ENCODE data around the gene SERAC1.

SERAC1 gene

GRCh38 chr6:158122048-158122447, 46.0 kb downstream of the SERAC1 start:
- DNase-seq, result no peak

DNA sequence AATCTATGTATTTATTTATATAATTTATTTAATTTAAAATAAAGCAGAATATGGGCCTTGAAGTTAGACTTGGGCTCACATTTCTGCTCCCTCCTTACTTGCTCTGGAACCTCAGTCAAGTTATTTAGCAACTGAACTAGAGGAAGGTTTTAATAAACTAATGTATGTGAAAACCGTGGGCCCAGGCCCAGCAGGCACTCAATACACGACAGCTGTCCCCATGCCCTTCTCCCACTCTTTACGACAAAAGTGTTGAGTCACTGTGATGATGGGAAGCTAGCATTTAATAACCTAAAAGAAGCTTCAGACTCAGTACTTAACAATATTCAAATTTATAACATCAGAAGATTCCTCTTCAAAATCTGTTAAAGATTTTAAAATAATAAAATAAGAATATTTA, 46.7 kb downstream of the SERAC1 start:
- DNase-seq, result no peak

DNA sequence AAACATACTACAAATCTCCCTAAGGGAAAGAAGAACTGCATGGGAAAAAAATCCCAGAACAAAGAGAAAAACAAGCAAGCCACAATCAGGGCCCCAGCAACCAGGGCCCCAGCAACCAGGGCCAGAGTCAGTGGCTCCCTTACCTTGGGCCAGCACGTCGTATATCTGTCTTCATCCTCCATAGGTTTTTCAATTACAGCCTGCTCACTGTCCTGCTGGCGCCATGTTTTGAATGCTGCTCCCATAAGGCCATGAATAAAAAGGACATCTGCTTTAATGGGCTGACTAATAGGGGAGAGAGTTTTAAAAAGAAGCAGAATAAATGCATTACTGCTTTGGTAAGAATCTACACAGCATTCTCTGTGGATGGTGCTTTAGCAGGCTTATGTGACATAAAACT, 49.2 kb downstream of the SERAC1 start:
- no peak for DNase-seq

GRCh38 chr6:158115508-158115907, 52.6 kb downstream of the SERAC1 start:
- DNase-seq, result no peak

DNA sequence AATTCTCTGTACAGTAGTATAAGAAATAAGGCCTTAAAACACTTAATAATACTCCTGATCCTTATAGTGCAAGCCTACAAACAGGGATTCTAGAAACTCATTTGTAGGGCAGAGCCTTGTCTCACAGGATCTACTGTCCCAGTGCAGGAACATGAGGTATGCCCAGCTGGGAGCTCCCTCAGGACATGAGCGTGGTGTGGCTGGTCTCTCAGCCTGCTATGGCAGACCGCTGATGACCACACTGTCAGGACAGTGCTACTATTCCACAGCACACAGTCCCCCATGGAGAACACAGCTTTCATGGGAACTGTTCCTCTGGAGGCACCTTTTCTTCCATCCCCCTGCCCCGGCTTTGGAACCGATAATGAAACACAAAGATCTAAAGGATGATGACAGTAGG, 53.0 kb downstream of the SERAC1 start:
- no peak for DNase-seq

GRCh38 chr6:158113802-158114201, 54.3 kb downstream of the SERAC1 start:
- no peak for DNase-seq

DNA sequence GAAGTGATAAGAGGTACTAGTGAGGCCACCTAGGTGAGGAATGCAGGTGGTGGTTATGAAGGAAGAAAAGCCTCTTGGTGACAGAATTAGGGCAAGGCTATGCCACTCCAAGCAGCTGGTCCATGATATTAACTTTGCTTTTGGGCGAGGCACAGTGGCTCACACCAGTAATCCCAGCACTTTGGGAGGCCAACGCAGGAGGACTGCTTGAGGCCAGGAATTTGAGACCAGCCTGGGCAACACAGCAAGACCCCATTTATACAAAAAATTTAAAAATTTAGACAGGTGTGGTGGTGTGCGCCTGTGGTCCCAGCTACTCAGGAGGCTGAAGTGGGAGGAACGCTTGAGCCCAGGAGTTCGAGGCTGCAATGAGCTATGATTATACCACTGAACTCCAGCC, 56.1 kb downstream of the SERAC1 start:
- no peak for DNase-seq

GRCh38 chr6:158110986-158111385, 57.1 kb downstream of the SERAC1 start:
- DNase-seq, result no peak

GRCh38 chr6:158109748-158110147, 58.3 kb downstream of the SERAC1 start:
- DNase-seq, result peak; percentile 37

DNA sequence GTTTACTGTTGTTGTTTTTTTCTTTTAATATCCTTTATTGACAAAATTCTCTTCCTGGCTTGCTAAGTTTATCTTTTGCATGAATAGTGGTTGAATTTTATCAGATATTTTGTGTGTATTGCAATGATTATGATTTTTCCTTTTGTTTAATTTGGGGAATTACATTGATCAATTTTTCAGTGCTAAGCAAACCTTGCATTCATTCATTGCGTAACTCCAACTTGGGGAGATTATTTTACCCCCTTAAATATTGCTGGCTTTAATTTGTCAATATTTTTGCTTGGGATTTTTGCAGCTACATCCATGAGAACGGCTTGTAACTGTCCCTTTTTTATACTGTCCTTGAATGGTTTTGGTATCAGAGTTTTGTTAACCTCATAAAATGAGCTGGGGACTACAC, 63.4 kb downstream of the SERAC1 start:
- DNase-seq, result no peak

- DNase-seq, result no peak
Measured at GRCh38 chr6:158103228-158103627, 64.8 kb downstream of the SERAC1 start.

- no peak for DNase-seq
Measured at GRCh38 chr6:158095671-158096070, 72.4 kb downstream of the SERAC1 start.

DNA sequence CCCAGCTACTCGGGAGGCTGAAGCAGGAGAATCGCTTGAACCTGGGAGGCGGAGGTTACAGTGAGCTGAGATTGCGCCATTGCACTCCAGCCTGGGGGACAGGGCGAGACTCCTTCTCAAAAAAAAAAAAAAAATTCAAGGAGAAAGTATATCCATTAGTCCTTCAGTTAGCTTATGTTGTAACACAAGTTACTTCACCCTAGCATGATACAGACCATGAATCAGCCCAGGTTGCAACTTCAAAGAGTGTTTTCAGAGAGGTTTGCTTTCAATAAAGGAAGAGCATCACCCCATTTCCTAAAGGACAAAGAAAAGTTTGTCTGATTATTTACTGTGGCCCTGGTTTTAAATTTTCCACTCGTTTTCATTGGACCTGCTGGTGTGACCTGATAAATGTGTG, 73.0 kb downstream of the SERAC1 start:
- DNase-seq, result no peak

DNA sequence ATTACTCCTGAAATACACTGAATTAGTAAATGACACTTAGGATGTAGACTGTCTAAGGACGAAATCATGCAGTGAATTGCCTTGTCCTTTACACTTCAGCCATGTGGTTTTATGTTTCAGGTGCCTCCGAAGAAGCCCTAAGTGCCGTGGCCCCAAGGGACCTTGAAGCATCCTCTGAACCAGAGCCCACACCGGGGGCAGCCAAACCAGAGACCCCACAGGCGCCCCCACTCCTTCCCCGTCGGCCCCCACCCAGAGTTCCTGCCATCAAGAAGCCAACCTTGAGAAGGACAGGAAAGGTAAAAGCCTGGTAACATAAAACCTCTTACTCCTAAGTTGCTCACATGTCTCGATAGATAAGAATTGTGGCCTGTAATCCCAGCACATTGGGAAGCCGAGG, 75.3 kb downstream of the SERAC1 start:
- no peak for DNase-seq

GRCh38 chr6:158087224-158087867, 80.7 kb downstream of the SERAC1 start:
- DNase-seq, result no peak

DNA sequence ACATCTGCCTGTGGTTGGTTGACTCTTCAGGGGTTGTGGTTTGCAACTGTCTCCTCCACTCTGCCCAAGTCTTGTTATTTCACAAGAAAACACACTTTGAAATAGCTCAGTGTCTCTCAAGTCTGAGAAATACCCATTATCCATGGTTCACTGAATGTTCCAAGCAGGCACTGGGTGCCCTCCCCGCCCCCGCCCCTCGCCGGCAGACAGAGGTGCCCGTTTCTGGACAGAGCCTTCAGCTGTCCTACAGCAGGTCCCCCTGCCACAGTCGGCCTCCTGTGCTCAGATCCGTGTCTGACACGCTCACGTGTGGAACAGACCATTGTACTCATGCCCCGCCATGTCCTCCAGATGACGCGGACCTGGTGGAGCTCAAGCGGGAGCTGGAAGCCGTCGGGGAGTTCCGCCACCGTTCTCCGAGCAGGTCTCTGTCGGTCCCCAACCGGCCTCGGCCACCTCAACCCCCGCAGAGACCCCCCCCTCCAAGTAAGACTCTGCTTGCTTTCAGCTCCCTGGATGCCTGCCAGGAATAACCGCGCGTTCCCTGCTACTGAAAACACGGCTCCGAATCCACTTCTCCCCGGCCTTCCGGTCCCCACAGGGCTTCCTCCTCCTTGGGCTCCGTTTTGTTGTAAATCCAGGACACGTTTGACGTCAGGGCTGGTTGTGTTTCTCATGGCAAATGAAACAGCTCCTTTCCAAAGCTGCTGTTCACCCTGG, 81.4 kb downstream of the SERAC1 start:
- DNase-seq, result peak; percentile 91

- no peak for DNase-seq
Measured at GRCh38 chr6:158086054-158086503, 82.0 kb downstream of the SERAC1 start.

GRCh38 chr6:158085261-158086053, 82.6 kb downstream of the SERAC1 start:
- no peak for DNase-seq

DNA sequence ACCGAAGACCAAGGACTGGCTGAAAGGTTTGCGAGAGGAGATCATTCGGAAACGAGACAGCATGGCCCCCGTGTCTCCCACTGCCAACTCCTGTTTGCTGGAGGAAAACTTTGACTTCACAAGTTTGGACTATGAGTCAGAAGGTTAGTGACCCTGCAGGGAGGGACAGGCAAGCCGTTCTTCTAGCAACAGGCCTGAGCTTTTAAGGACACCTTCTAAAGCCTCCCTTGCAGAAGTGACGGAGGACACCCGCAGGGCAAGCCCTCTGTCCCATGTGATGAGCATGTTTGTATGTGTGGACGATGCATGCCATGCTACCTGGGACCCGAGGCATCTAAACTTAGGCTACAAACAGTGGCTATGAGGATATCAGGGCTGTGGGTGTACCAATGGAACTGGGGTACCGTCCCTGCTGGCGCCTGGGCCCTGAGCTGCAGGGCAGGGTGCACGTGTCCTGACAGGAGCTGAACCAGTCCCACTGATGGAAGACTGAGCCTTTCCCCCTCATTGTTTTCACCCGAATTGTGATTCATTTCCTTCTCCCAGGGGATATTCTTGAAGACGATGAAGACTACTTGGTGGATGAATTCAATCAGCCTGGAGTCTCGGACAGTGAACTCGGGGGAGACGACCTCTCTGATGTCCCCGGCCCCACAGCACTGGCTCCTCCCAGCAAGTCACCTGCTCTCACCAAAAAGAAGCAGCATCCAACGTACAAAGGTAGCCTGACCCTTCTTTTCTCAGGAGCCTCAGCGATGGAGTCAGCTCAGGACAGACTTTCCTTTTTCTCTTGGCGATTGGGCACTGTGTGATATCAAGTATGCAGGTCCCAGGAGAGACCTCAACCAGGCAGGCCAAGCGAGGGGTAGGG, 84.4 kb downstream of the SERAC1 start:
- no peak for DNase-seq

DNA sequence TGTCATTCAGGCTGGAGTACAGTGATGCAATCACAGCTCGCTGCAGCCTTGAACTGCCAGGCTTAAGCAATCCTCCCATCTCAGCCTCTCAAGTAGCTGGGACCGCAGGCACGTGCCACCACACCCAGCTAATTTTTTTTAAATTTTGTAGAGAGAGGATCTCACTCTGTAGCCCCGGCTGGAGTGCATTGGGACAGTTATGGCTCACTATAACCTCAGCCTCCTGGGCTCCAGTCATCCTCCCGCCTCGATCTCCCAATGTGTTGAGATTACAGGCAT, 86.5 kb downstream of the SERAC1 start:
- DNase-seq, result no peak

DNA sequence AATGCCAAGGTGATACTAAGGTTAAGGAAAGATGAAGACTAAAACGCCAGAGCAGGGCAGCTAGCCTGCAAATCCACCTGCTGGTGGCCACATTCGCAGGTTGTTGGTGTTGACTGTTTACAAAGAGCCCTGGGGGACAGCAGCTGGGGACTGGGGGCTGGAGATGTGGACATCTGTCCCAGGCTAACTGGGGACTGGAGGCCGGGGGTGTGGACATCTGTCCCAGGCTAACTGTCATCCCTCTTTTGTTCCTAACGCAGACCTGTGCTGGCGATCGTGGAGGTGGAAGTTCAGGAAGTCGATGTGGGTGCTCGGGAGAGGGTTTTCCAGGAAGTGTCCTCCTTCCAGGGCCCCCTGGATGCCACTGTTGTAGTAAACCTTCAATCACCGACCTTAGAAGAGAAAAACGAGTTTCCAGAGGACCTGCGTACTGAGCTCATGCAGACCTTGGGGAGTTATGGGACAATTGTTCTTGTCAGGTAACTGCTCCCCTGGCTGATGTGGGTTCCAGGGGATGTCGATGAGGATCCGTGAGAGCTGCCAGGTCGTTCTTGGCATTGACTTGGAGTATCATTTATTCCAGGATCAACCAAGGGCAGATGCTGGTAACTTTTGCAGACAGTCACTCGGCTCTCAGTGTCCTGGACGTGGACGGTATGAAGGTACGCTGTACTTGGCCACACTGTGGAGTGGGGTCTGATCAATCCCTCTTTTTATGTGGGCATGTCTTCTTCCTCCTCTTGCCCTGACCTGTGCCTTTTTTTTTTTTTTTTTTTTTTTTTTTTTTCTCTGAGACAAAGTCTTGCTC, 87.0 kb downstream of the SERAC1 start:
- no peak for DNase-seq

DNA sequence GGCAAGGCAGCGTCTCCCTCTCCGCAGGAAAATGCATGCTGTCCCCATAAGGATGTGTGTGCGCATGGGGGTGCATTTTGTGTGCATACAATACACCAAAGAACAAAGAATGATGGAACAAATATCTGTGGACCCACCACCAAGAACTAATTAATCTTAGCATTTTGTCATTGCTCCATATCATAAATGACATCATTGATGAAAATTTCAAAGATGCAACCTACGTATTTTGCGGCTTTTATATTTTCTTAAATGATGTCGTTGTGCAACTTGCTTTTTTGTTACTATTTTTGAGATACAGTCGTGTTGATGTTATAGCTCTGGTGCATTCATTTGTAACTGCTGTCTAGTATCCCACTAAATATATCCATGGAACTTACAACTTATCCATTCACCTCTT, 89.7 kb downstream of the SERAC1 start:
- no peak for DNase-seq

Measured in fibroblast of skin of scalp (primary cell).